ENCODE measurements around the gene SETD3. TPM values are rescaled to one million over a fixed set of nuclear protein-coding genes. Genes with fewer than 3 reads are reported as not detected.

The SETD3 gene
- total RNA-seq, 2 donors from 2014 or later = 57.8 to 68.1 TPM

DNA sequence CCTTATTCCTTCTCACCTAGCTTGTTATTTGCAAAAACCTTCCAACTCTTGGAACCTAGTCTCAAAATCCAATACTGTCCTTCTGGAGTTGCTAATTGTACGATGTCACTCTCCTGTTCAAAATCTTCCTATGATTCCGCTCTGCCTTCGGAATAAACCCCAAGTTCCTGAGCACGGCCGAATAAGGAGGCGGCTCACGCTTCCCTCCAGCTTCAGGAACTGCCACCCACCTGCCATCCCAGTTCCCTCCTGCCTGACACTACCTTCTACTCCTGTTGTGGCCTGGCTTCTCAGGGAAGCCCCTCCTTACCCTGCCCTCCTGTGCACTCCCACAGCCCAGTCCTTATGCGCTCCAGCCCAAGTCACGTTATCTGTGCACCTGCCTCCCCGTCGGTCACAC, 73.2 kb downstream of the SETD3 start:
- Histone ChIP-seq H3K4me3 (ENCODE audit: low read length) (no peak overlapping the region), H3K4me1 (ENCODE audit: control insufficient read depth, insufficient read depth, low read length) (peaks cover 8% of the 10 kb centered on the region), H3K9ac (ENCODE audit: extremely low read depth, low read length, poor library complexity, severe bottlenecking) (no peak overlapping the region), H3K27ac (ENCODE audit: low read depth, low read length) (no peak overlapping the region), H3K36me3 (ENCODE audit: control insufficient read depth, insufficient read depth, low read length) (peaks cover 43% of the 10 kb centered on the region), H3K9me3 (ENCODE audit: control insufficient read depth, low read length) (no peaks in the 10 kb centered on the region), H3K27me3 (ENCODE audit: control insufficient read depth, insufficient read depth, low read length, poor library complexity, severe bottlenecking) (no peaks in the 10 kb centered on the region)
- Mint-ChIP-seq H3K27ac (peak overlapping the region; percentile 15), H3K36me3 (ENCODE audit: low read depth) (peaks cover 33% of the 10 kb centered on the region), H3K4me1 (peaks cover 11% of the 10 kb centered on the region), H3K4me3 (no peak overlapping the region), H3K27me3 (ENCODE audit: insufficient read depth) (no peaks in the 10 kb centered on the region), H3K9me3 (no peaks in the 10 kb centered on the region)
- peak; percentile 29 for DNase-seq
- WGBS, 2 experiments (ENCODE audit: insufficient coverage in 1 of 2, insufficient read length in 1 of 2) = 90 to 95% methylated on average over 7 to 11 of the region's 11 CpGs
- TF ChIP-seq, protein P1, sequence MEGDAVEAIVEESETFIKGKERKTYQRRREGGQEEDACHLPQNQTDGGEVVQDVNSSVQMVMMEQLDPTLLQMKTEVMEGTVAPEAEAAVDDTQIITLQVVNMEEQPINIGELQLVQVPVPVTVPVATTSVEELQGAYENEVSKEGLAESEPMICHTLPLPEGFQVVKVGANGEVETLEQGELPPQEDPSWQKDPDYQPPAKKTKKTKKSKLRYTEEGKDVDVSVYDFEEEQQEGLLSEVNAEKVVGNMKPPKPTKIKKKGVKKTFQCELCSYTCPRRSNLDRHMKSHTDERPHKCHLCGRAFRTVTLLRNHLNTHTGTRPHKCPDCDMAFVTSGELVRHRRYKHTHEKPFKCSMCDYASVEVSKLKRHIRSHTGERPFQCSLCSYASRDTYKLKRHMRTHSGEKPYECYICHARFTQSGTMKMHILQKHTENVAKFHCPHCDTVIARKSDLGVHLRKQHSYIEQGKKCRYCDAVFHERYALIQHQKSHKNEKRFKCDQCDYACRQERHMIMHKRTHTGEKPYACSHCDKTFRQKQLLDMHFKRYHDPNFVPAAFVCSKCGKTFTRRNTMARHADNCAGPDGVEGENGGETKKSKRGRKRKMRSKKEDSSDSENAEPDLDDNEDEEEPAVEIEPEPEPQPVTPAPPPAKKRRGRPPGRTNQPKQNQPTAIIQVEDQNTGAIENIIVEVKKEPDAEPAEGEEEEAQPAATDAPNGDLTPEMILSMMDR (conservative IDR thresholded peaks at IDR 0.05) = no peak

DNA sequence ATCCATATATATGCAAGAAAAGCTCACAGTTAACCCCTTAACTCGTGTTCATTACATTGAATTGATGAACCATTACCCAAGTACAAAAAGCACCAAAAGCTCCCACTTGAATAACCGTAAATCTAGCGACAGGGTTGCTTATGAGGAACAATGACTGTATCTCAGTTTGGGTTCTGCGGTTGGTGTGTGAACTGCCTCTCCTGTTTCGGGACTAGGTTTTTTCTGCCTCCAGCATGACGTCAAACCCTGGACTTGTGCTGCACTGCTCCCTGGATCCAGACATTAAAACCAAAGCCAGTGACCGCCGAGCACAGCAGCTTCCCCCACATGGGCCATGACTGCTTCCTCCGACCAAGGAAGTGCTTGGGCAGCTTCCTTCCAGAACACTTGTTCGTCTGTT, 77.7 kb downstream of the SETD3 start:
- no peak overlapping the region for H3K9ac ChIP-seq (ENCODE audit: extremely low read depth, low read length, poor library complexity, severe bottlenecking)
- H3K4me1 ChIP-seq (ENCODE audit: control insufficient read depth, insufficient read depth, low read length) = peaks cover 3% of the 10 kb centered on the region
- 93 to 100% methylated on average over 5 to 10 of the region's 10 CpGs for WGBS, 2 experiments (ENCODE audit: insufficient coverage in 1 of 2, insufficient read length in 1 of 2)
- no peaks in the 10 kb centered on the region for H3K9me3 ChIP-seq (ENCODE audit: control insufficient read depth, low read length)
- peaks cover 52% of the 10 kb centered on the region for H3K36me3 ChIP-seq (ENCODE audit: control insufficient read depth, insufficient read depth, low read length)
- peaks cover 8% of the 10 kb centered on the region for H3K4me1 Mint-ChIP-seq
- peak; percentile 22 for DNase-seq
- H3K36me3 Mint-ChIP-seq (ENCODE audit: low read depth) = peaks cover 59% of the 10 kb centered on the region
- no peak overlapping the region for H3K4me3 Mint-ChIP-seq
- TF ChIP-seq, protein P1 (conservative IDR thresholded peaks at IDR 0.05) = no peak
- H3K27ac Mint-ChIP-seq = no peak overlapping the region
- no peaks in the 10 kb centered on the region for H3K27me3 Mint-ChIP-seq (ENCODE audit: insufficient read depth)
- H3K9me3 Mint-ChIP-seq = no peaks in the 10 kb centered on the region
- H3K27me3 ChIP-seq (ENCODE audit: control insufficient read depth, insufficient read depth, low read length, poor library complexity, severe bottlenecking) = no peaks in the 10 kb centered on the region
- no peak overlapping the region for H3K27ac ChIP-seq (ENCODE audit: low read depth, low read length)
- no peak overlapping the region for H3K4me3 ChIP-seq (ENCODE audit: low read length)

- H3K9me3 Mint-ChIP-seq = no peaks in the 10 kb centered on the region
- no peak overlapping the region for H3K27ac ChIP-seq (ENCODE audit: low read depth, low read length)
- peaks cover 64% of the 10 kb centered on the region for H3K36me3 Mint-ChIP-seq (ENCODE audit: low read depth)
- peak overlapping the region; percentile 42 for H3K27ac Mint-ChIP-seq
- peak; percentile 24 for DNase-seq
- TF ChIP-seq, protein P1 (conservative IDR thresholded peaks at IDR 0.05) = no peak
- H3K4me1 Mint-ChIP-seq = peaks cover 8% of the 10 kb centered on the region
- peaks cover 3% of the 10 kb centered on the region for H3K4me1 ChIP-seq (ENCODE audit: control insufficient read depth, insufficient read depth, low read length)
- H3K27me3 ChIP-seq (ENCODE audit: control insufficient read depth, insufficient read depth, low read length, poor library complexity, severe bottlenecking) = no peaks in the 10 kb centered on the region
- no peak overlapping the region for H3K9ac ChIP-seq (ENCODE audit: extremely low read depth, low read length, poor library complexity, severe bottlenecking)
- H3K9me3 ChIP-seq (ENCODE audit: control insufficient read depth, low read length) = no peaks in the 10 kb centered on the region
- no peaks in the 10 kb centered on the region for H3K27me3 Mint-ChIP-seq (ENCODE audit: insufficient read depth)
- peaks cover 58% of the 10 kb centered on the region for H3K36me3 ChIP-seq (ENCODE audit: control insufficient read depth, insufficient read depth, low read length)
- no peak overlapping the region for H3K4me3 ChIP-seq (ENCODE audit: low read length)
- no peak overlapping the region for H3K4me3 Mint-ChIP-seq
- 87 to 100% methylated on average over 1 to 4 of the region's 4 CpGs for WGBS, 2 experiments (ENCODE audit: insufficient coverage in 1 of 2, insufficient read length in 1 of 2)
Measured at GRCh38 chr14:99402285-99402648, 78.4 kb downstream of the SETD3 start.
